PFSK-1 (cell line): ENCODE data around the gene RBFA.

Experiments
- FOXP2 ChIP-seq: optimal IDR thresholded peaks from 2 replicates; pipeline ENCODE3; 2011; ENCODE audit warnings: borderline replicate concordance, control low read depth, inconsistent platforms; ENCODE audit not compliant: insufficient read depth; ENCODE audit errors: extremely low read length, extremely low read depth
- POLR2AphosphoS5 ChIP-seq: IDR thresholded peaks from 2 replicates; pipeline ENCODE4 v1.6.1; 2012; ENCODE audit warnings: low read depth, mild to moderate bottlenecking, control low read depth, low read length, moderate library complexity
- REST ChIP-seq, 2 experiments: IDR thresholded peaks; 2 replicates each; pipeline versions ENCODE4 v1.6.1 to v1.8.0; 2011 to 2012; ENCODE audit warnings: low read depth in 2 of 2, low read length in 2 of 2, control low read depth in 1 of 2, inconsistent platforms in 1 of 2, mild to moderate bottlenecking in 1 of 2, moderate library complexity in 1 of 2; ENCODE audit not compliant: insufficient read depth in 1 of 2
- SIN3A ChIP-seq: IDR thresholded peaks from 2 replicates; pipeline ENCODE4 v1.6.1; 2012; ENCODE audit warnings: mild to moderate bottlenecking, low read length, moderate library complexity, borderline replicate concordance; ENCODE audit not compliant: insufficient read depth
- TAF1 ChIP-seq: IDR thresholded peaks from 2 replicates; pipeline ENCODE4 v1.6.1; 2012; ENCODE audit warnings: low read length, control low read depth, borderline replicate concordance; ENCODE audit not compliant: insufficient read depth

RBFA gene

GRCh38 chr18:80037869-80038630 is 3.8 kb downstream of the RBFA start:
- TF ChIP-seq FOXP2 (no peak), TAF1 (no peak), SIN3A (no peak), REST (IDR thresholded peaks at IDR 0.05; ENCODE audit: insufficient read depth in 1 of 2, low read depth in 2 of 2, low read length in 2 of 2) (no peak), POLR2AphosphoS5 (no peak)

GRCh38 chr18:80040515-80040914 is 6.3 kb downstream of the RBFA start:
- TF ChIP-seq REST (IDR thresholded peaks at IDR 0.05; ENCODE audit: insufficient read depth in 1 of 2, low read depth in 2 of 2, low read length in 2 of 2) = no peak
- TF ChIP-seq SIN3A = no peak
- TF ChIP-seq FOXP2 = no peak
- TF ChIP-seq POLR2AphosphoS5 = no peak
- no peak for TF ChIP-seq TAF1

GRCh38 chr18:80041424-80041823 is 7.2 kb downstream of the RBFA start:
- TF ChIP-seq FOXP2 = no peak
- no peak for TF ChIP-seq POLR2AphosphoS5
- TF ChIP-seq SIN3A = no peak
- TF ChIP-seq REST (IDR thresholded peaks at IDR 0.05; ENCODE audit: insufficient read depth in 1 of 2, low read depth in 2 of 2, low read length in 2 of 2) = no peak
- no peak for TF ChIP-seq TAF1

GRCh38 chr18:80042785-80043184 is 8.6 kb downstream of the RBFA start:
- TF ChIP-seq POLR2AphosphoS5 = no peak
- no peak for TF ChIP-seq TAF1
- TF ChIP-seq SIN3A = no peak
- TF ChIP-seq REST (IDR thresholded peaks at IDR 0.05; ENCODE audit: insufficient read depth in 1 of 2, low read depth in 2 of 2, low read length in 2 of 2) = no peak
- no peak for TF ChIP-seq FOXP2
